ENCODE results near the gene UBAP2L.
"Not testable (repeated sequence)": the region's sequence is repeated elsewhere in the genome, so short reads cannot be mapped to it uniquely, and the experiment has no call there.

The UBAP2L gene

GRCh38 chr1:154198756-154199562, 21.8 kb upstream of the UBAP2L start:
- peak; percentile 92 for DNase-seq

GRCh38 chr1:154199563-154199879, 21.2 kb upstream of the UBAP2L start:
- DNase-seq, result no peak

GRCh38 chr1:154205778-154206177, 15.0 kb upstream of the UBAP2L start:
- DNase-seq, result not testable (repeated sequence)

GRCh38 chr1:154206196-154206595, 14.6 kb upstream of the UBAP2L start, which contains the start of gene CFAP141:
Gene CFAP141 (minus strand): TSS chr1:154206333. CDS start chr1:154206307, 26 bp downstream.
- peak; percentile 37 for DNase-seq

- no peak for DNase-seq
These were observed 13.5 kb upstream of the UBAP2L start for GRCh38 chr1:154207262-154207661.

GRCh38 chr1:154208677-154209388, 11.9 kb upstream of the UBAP2L start:
- no peak for DNase-seq

GRCh38 chr1:154212083-154212482, 8.7 kb upstream of the UBAP2L start:
- no peak for DNase-seq

- no peak for DNase-seq
These were observed 7.5 kb upstream of the UBAP2L start for GRCh38 chr1:154213274-154213673.

GRCh38 chr1:154218545-154218944, 2.2 kb upstream of the UBAP2L start:
- DNase-seq, result no peak

- peak; percentile 53 for DNase-seq
These were observed 1.2 kb upstream of the UBAP2L start for GRCh38 chr1:154219541-154219940.

GRCh38 chr1:154220970-154221277, 169 bp downstream of the UBAP2L start:
- DNase-seq, result no peak

- peak; percentile 76 for DNase-seq
These were observed 685 bp downstream of the UBAP2L start for GRCh38 chr1:154221278-154222001.

- no peak for DNase-seq
These were observed 1.8 kb downstream of the UBAP2L start for GRCh38 chr1:154222518-154222917.

- DNase-seq, result no peak
These were observed 2.2 kb downstream of the UBAP2L start for GRCh38 chr1:154222918-154223317.

GRCh38 chr1:154223621-154224020, 2.9 kb downstream of the UBAP2L start:
- no peak for DNase-seq

GRCh38 chr1:154225370-154225769, 4.6 kb downstream of the UBAP2L start:
- DNase-seq, result no peak

GRCh38 chr1:154231112-154231511, 10.4 kb downstream of the UBAP2L start:
- not testable (repeated sequence) for DNase-seq

GRCh38 chr1:154233127-154233526, 12.4 kb downstream of the UBAP2L start:
- not testable (repeated sequence) for DNase-seq

GRCh38 chr1:154236855-154237254, 16.1 kb downstream of the UBAP2L start:
- DNase-seq, result no peak

GRCh38 chr1:154237435-154237834, 16.7 kb downstream of the UBAP2L start:
- DNase-seq, result no peak

- no peak for DNase-seq
These were observed 17.2 kb downstream of the UBAP2L start for GRCh38 chr1:154237880-154238506.

GRCh38 chr1:154239491-154239890, 18.7 kb downstream of the UBAP2L start:
- no peak for DNase-seq

GRCh38 chr1:154240294-154240833, 19.6 kb downstream of the UBAP2L start:
- no peak for DNase-seq

Measured in NCI-H82 (cell line).